Panc1 (cell line): ENCODE measurements around the gene PTPRR.

Source experiments
- POLR2AphosphoS5 ChIP-seq: IDR thresholded peaks from 2 replicates; pipeline ENCODE4 v1.6.1; 2012; ENCODE audit warnings: mild to moderate bottlenecking, low read depth, low read length, moderate library complexity
- SIN3A ChIP-seq: IDR thresholded peaks from 2 replicates; pipeline ENCODE4 v1.6.1; 2012; ENCODE audit warnings: low read depth, mild to moderate bottlenecking, low read length, moderate library complexity, borderline replicate concordance; ENCODE audit not compliant: insufficient read depth
- TCF7L2 ChIP-seq: IDR thresholded peaks from 2 replicates; pipeline ENCODE4 v1.6.1; 2011; ENCODE audit warnings: mild to moderate bottlenecking, low read depth, low read length, inconsistent platforms
- TF ChIP-seq, protein P1 (sequence below): fragments of 450-650 bp; IDR thresholded peaks from 2 replicates; pipeline ENCODE4 v1.5.1; 2017; ENCODE audit warnings: mild to moderate bottlenecking
- TF ChIP-seq, protein P2 (sequence below), 2 experiments: IDR thresholded peaks; 2 replicates each; pipeline ENCODE4 v1.6.1; 2011 to 2012; ENCODE audit warnings: low read depth in 2 of 2, control low read depth in 1 of 2, low read length in 1 of 2, mild to moderate bottlenecking in 1 of 2, moderate library complexity in 1 of 2; ENCODE audit not compliant: insufficient read depth in 1 of 2

DNA sequence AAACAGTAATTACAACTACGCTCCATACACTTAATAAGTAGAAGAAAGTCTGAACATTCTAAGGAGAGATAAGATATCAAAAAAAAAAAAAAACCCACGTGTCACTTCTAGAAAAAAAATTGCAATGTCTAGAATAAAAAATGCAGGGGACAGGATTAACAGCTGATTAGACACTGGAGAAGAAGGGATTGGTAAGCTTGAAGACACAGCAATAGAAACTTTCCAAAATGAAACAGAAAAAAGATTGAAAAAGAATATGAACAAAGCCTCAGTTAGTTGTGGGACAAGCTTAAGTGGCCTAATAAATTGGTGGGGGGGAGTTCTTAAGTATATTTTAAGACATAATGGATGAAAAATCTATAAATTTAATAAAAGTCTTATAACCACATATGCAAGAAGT lies 105.5 kb downstream of the PTPRR start:
- TF ChIP-seq, protein P1, sequence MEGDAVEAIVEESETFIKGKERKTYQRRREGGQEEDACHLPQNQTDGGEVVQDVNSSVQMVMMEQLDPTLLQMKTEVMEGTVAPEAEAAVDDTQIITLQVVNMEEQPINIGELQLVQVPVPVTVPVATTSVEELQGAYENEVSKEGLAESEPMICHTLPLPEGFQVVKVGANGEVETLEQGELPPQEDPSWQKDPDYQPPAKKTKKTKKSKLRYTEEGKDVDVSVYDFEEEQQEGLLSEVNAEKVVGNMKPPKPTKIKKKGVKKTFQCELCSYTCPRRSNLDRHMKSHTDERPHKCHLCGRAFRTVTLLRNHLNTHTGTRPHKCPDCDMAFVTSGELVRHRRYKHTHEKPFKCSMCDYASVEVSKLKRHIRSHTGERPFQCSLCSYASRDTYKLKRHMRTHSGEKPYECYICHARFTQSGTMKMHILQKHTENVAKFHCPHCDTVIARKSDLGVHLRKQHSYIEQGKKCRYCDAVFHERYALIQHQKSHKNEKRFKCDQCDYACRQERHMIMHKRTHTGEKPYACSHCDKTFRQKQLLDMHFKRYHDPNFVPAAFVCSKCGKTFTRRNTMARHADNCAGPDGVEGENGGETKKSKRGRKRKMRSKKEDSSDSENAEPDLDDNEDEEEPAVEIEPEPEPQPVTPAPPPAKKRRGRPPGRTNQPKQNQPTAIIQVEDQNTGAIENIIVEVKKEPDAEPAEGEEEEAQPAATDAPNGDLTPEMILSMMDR, result no peak
- TF ChIP-seq, protein P2, sequence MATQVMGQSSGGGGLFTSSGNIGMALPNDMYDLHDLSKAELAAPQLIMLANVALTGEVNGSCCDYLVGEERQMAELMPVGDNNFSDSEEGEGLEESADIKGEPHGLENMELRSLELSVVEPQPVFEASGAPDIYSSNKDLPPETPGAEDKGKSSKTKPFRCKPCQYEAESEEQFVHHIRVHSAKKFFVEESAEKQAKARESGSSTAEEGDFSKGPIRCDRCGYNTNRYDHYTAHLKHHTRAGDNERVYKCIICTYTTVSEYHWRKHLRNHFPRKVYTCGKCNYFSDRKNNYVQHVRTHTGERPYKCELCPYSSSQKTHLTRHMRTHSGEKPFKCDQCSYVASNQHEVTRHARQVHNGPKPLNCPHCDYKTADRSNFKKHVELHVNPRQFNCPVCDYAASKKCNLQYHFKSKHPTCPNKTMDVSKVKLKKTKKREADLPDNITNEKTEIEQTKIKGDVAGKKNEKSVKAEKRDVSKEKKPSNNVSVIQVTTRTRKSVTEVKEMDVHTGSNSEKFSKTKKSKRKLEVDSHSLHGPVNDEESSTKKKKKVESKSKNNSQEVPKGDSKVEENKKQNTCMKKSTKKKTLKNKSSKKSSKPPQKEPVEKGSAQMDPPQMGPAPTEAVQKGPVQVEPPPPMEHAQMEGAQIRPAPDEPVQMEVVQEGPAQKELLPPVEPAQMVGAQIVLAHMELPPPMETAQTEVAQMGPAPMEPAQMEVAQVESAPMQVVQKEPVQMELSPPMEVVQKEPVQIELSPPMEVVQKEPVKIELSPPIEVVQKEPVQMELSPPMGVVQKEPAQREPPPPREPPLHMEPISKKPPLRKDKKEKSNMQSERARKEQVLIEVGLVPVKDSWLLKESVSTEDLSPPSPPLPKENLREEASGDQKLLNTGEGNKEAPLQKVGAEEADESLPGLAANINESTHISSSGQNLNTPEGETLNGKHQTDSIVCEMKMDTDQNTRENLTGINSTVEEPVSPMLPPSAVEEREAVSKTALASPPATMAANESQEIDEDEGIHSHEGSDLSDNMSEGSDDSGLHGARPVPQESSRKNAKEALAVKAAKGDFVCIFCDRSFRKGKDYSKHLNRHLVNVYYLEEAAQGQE (IDR thresholded peaks at IDR 0.05; ENCODE audit: insufficient read depth in 1 of 2, low read depth in 2 of 2, low read length in 1 of 2), result no peak
- TF ChIP-seq POLR2AphosphoS5 (no peak), SIN3A (no peak), TCF7L2 (no peak)
